ENCODE data around the gene ACTL9. TPM values are rescaled to one million over a fixed set of nuclear protein-coding genes. Genes with fewer than 3 reads are reported as not detected.

The ACTL9 gene
- total and polyA plus RNA-seq, 2 donors (not counting 3 experiments of a cell fraction or from before 2014, with no cell fraction given) = not detected

GRCh38 chr19:8738377-8738776, 39.8 kb upstream of the ACTL9 start:
- no peak for FAIRE-seq
- no peaks in the 10 kb centered on the region for H3K9me3 ChIP-seq (replicated peaks; ENCODE audit: control insufficient read depth, insufficient read depth, low read length)
- H3K27ac ChIP-seq (ENCODE audit: insufficient read depth, low read depth, low read length) = no peak overlapping the region
- H3K9me1 ChIP-seq (replicated peaks; ENCODE audit: control insufficient read depth, extremely low read depth, insufficient read depth, low read length) = no peaks in the 10 kb centered on the region
- dilution Hi-C loops (cut with MboI; ENCODE audit: extremely low pct_ligation_motif_present, low sequenced_read_pairs) = no loop called here
- H3K4me2 ChIP-seq (ENCODE audit: insufficient read depth, low read length) = no peak overlapping the region
- intact Hi-C loops (cut with micrococcal nuclease) = no loop called here
- no peak for DNase-seq (ENCODE audit: low read depth, low spot score)
- H3K4me1 ChIP-seq (ENCODE audit: control insufficient read depth, extremely low read depth, insufficient read depth, low read length) = no peaks in the 10 kb centered on the region
- no peaks in the 10 kb centered on the region for H3K27me3 ChIP-seq (ENCODE audit: control insufficient read depth in 2 of 2, insufficient read depth in 2 of 2, low read length in 2 of 2)
- POLR2A ChIA-PET = no interaction called here
- BruUV-seq (replicated peaks) = no TSS peak
- TF ChIP-seq POLR2AphosphoS5 (IDR thresholded peaks at IDR 0.05; ENCODE audit: insufficient read depth, low read depth, low read length) (no peak), JUN (IDR thresholded peaks at IDR 0.05; ENCODE audit: borderline replicate concordance, insufficient read depth, insufficient read length, low read depth) (no peak), GATA2 (IDR thresholded peaks at IDR 0.05; ENCODE audit: insufficient read depth, insufficient read length, low read depth, low read length) (no peak), FOS (IDR thresholded peaks at IDR 0.05; ENCODE audit: borderline replicate concordance, insufficient read depth, low read length) (no peak), EZH2 (IDR thresholded peaks at IDR 0.05; ENCODE audit: borderline replicate concordance, low read depth, low read length, severe bottlenecking) (no peak), CTCF (IDR thresholded peaks at IDR 0.05; ENCODE audit: extremely low read depth in 1 of 2, insufficient read depth in 1 of 2, low read depth in 1 of 2, low read length in 2 of 2) (no peak), POLR2A (IDR thresholded peaks at IDR 0.05; ENCODE audit: low read depth, low read length) (no peak), MAX (IDR thresholded peaks at IDR 0.05; ENCODE audit: insufficient read depth, insufficient read length) (no peak), MYC (IDR thresholded peaks at IDR 0.05; ENCODE audit: low read depth, low read length) (no peak)
- H2AFZ ChIP-seq (ENCODE audit: low read depth, low read length) = no peak overlapping the region
- CTCF ChIA-PET = no interaction called here
- H3K4me3 ChIP-seq (replicated peaks in 1 of 3; ENCODE audit: insufficient read depth in 1 of 3, low read depth in 1 of 3, low read length in 3 of 3) = no peak overlapping the region
- no peaks in the 10 kb centered on the region for H3K36me3 ChIP-seq (ENCODE audit: control insufficient read depth in 2 of 2, extremely low read depth in 1 of 2, insufficient read depth in 2 of 2, low read length in 2 of 2)
- no peaks in the 10 kb centered on the region for H3K79me2 ChIP-seq (ENCODE audit: control insufficient read depth, insufficient read depth, low read length)
- H4K20me1 ChIP-seq (replicated peaks; ENCODE audit: control insufficient read depth, extremely low read depth, insufficient read depth, low read length) = no peaks in the 10 kb centered on the region
- no peak overlapping the region for H3K9ac ChIP-seq (replicated peaks; ENCODE audit: extremely low read depth, insufficient read depth, low read length)
